ENCODE measurements around the gene PPP1R15A.
"Not testable (repeated sequence)": the region's sequence is repeated elsewhere in the genome, so short reads cannot be mapped to it uniquely, and the experiment has no call there.

PPP1R15A gene

DNA sequence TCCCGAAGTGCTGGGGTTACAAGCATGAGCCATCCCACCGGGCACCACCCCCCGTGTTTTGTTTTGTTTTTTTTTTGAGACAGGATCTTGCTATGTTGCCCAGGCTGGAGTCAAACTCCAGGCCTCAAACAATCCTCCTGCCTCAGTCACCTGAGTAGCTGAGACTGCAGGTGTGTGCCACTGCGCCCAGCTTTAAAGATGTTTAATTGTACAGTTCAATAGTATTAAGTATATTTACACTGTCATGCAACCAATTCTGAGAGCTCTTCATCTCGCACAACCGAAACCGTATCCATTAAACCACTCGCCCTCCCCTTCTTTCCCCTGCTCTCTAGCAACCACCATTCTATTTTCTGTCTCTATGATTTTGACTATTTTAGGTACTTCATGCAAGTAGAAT is 43.5 kb downstream of the PPP1R15A start:
- Histone ChIP-seq H2AFZ (ENCODE audit: low read depth, low read length, severe bottlenecking) (no peak overlapping the region), H3K4me3 (ENCODE audit: insufficient read depth, low read length, poor library complexity, severe bottlenecking) (no peak overlapping the region), H3K9ac (ENCODE audit: low read length) (no peak overlapping the region), H3K27ac (ENCODE audit: low read depth, low read length) (no peak overlapping the region), H3K9me3 (ENCODE audit: insufficient read depth, low read length) (no peaks in the 10 kb centered on the region), H4K20me1 (ENCODE audit: low read depth, low read length) (no peaks in the 10 kb centered on the region), H3K79me2 (ENCODE audit: insufficient read depth, low read length) (no peaks in the 10 kb centered on the region), H3F3A (ENCODE audit: insufficient read depth) (peaks cover 7% of the 10 kb centered on the region; the same call in 1 of the 2 replicates), H3K27me3 (ENCODE audit: low read length) (no peaks in the 10 kb centered on the region), H3K4me2 (ENCODE audit: low read depth, low read length, poor library complexity, severe bottlenecking) (no peak overlapping the region), H3K36me3 (ENCODE audit: low read length) (0 out of 2 replicates have a peak, but pooled peaks cover 3% of the 10 kb centered on the region), H3K9me2 (replicated peaks; ENCODE audit: insufficient read depth, low read length) (no peaks in the 10 kb centered on the region)
- TF ChIP-seq, protein P1, sequence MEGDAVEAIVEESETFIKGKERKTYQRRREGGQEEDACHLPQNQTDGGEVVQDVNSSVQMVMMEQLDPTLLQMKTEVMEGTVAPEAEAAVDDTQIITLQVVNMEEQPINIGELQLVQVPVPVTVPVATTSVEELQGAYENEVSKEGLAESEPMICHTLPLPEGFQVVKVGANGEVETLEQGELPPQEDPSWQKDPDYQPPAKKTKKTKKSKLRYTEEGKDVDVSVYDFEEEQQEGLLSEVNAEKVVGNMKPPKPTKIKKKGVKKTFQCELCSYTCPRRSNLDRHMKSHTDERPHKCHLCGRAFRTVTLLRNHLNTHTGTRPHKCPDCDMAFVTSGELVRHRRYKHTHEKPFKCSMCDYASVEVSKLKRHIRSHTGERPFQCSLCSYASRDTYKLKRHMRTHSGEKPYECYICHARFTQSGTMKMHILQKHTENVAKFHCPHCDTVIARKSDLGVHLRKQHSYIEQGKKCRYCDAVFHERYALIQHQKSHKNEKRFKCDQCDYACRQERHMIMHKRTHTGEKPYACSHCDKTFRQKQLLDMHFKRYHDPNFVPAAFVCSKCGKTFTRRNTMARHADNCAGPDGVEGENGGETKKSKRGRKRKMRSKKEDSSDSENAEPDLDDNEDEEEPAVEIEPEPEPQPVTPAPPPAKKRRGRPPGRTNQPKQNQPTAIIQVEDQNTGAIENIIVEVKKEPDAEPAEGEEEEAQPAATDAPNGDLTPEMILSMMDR (IDR thresholded peaks at IDR 0.05; ENCODE audit: insufficient read depth, low read length, poor library complexity, severe bottlenecking) = no peak

DNA sequence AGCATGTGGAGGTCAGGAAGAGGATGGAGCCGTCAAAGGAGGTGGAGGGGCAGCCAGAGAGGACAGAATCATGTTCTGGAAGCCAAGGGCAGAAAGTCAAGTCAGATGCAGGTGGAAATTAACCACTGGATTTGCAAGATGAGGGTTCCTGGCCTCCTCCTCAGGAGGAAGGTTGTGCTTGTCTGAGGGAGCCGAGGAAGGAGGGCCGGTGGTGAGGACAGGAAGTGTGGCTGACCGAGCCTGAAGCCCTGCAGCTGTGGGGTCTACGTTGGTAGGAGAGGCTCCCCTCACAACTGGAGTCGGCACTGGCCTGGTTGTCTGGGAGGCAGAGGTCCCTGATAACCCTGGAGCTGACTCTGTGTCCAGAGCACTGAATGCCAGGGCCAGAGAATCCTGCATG is 45.9 kb downstream of the PPP1R15A start:
- Histone ChIP-seq H3F3A (ENCODE audit: insufficient read depth) (peaks cover 7% of the 10 kb centered on the region; the same call in 1 of the 2 replicates), H3K9ac (ENCODE audit: low read length) (peak overlapping the region; percentile 43), H3K4me2 (ENCODE audit: low read depth, low read length, poor library complexity, severe bottlenecking) (peak overlapping the region; percentile 41), H3K79me2 (ENCODE audit: insufficient read depth, low read length) (no peaks in the 10 kb centered on the region), H3K27me3 (ENCODE audit: low read length) (no peaks in the 10 kb centered on the region), H4K20me1 (ENCODE audit: low read depth, low read length) (no peaks in the 10 kb centered on the region), H2AFZ (ENCODE audit: low read depth, low read length, severe bottlenecking) (no peak overlapping the region), H3K9me2 (replicated peaks; ENCODE audit: insufficient read depth, low read length) (no peaks in the 10 kb centered on the region), H3K27ac (ENCODE audit: low read depth, low read length) (peak overlapping the region; percentile 75), H3K9me3 (ENCODE audit: insufficient read depth, low read length) (no peaks in the 10 kb centered on the region), H3K36me3 (ENCODE audit: low read length) (no peaks in the 10 kb centered on the region), H3K4me3 (ENCODE audit: insufficient read depth, low read length, poor library complexity, severe bottlenecking) (peak overlapping the region; percentile 21)
- TF ChIP-seq, protein P1 (IDR thresholded peaks at IDR 0.05; ENCODE audit: insufficient read depth, low read length, poor library complexity, severe bottlenecking) = no peak
- TF ChIP-seq EZH2phosphoT487 (conservative IDR thresholded peaks at IDR 0.05; ENCODE audit: low read length) = no peak

DNA sequence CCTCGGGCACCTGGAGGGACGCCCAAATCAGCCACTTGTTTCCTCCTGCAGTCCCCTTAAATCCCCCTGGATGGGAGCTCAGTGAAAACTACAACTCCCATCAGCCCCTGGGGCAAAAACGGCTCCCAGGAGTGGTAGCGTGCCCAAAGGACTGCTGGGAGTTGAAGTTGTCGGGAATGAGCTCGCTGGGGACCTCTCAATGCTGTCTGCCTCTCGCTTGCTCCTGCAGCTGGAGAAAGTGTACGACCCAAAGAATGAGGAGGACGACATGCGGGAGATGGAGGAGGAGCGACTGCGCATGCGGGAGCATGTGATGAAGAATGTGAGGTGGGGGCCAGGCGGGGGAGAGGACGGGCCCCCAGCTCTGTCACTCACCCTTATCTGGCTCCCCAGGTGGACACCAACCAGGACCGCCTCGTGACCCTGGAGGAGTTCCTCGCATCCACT is 46.6 kb downstream of the PPP1R15A start:
- Histone ChIP-seq H3F3A (ENCODE audit: insufficient read depth) (peaks cover 7% of the 10 kb centered on the region; the same call in 1 of the 2 replicates), H3K4me3 (ENCODE audit: insufficient read depth, low read length, poor library complexity, severe bottlenecking) (peak overlapping the region; percentile 15), H4K20me1 (ENCODE audit: low read depth, low read length) (no peaks in the 10 kb centered on the region), H2AFZ (ENCODE audit: low read depth, low read length, severe bottlenecking) (no peak overlapping the region), H3K9ac (ENCODE audit: low read length) (peak overlapping the region; percentile 43), H3K79me2 (ENCODE audit: insufficient read depth, low read length) (no peaks in the 10 kb centered on the region), H3K9me2 (replicated peaks; ENCODE audit: insufficient read depth, low read length) (no peaks in the 10 kb centered on the region), H3K4me2 (ENCODE audit: low read depth, low read length, poor library complexity, severe bottlenecking) (peak overlapping the region; percentile 41), H3K27ac (ENCODE audit: low read depth, low read length) (peak overlapping the region; percentile 75), H3K9me3 (ENCODE audit: insufficient read depth, low read length) (no peaks in the 10 kb centered on the region), H3K36me3 (ENCODE audit: low read length) (no peaks in the 10 kb centered on the region), H3K27me3 (ENCODE audit: low read length) (no peaks in the 10 kb centered on the region)
- TF ChIP-seq EZH2phosphoT487 (conservative IDR thresholded peaks at IDR 0.05; ENCODE audit: low read length) = no peak
- TF ChIP-seq, protein P1 (IDR thresholded peaks at IDR 0.05; ENCODE audit: insufficient read depth, low read length, poor library complexity, severe bottlenecking) = no peak

DNA sequence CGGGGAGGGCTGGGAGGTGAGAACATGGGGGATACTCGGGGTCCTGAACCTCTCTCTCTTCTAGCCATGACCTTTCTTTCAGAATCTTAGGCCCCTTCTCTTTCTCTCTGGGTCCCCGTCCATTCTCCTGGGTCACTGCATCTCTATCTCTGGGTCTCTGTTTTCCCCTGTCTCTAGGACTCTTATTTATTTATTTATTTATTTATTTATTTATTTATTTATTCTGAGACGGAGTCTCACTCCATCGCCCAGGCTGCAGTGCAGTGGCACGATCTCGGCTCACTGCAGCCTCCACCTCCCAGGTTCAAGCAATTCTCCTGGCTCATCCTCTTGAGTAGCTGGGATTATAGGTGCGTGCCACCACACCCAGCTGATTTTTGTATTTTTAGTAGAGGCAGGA is 47.0 kb downstream of the PPP1R15A start:
- not testable (repeated sequence) for H3K9ac ChIP-seq (ENCODE audit: low read length); H3K27ac ChIP-seq (ENCODE audit: low read depth, low read length); H3K9me2 ChIP-seq (replicated peaks; ENCODE audit: insufficient read depth, low read length); H4K20me1 ChIP-seq (ENCODE audit: low read depth, low read length); H3K36me3 ChIP-seq (ENCODE audit: low read length); H2AFZ ChIP-seq (ENCODE audit: low read depth, low read length, severe bottlenecking); H3F3A ChIP-seq (ENCODE audit: insufficient read depth); H3K4me3 ChIP-seq (ENCODE audit: insufficient read depth, low read length, poor library complexity, severe bottlenecking); H3K4me2 ChIP-seq (ENCODE audit: low read depth, low read length, poor library complexity, severe bottlenecking); H3K27me3 ChIP-seq (ENCODE audit: low read length); H3K79me2 ChIP-seq (ENCODE audit: insufficient read depth, low read length); H3K9me3 ChIP-seq (ENCODE audit: insufficient read depth, low read length)
